ENCODE measurements around the gene NRCAM. TPM values are rescaled to one million over a fixed set of nuclear protein-coding genes. Genes with fewer than 3 reads are reported as not detected.

The NRCAM gene
- total RNA-seq, 1 donor from 2014 or later, result 2.0 TPM

- TF ChIP-seq CTCF (IDR thresholded peaks at IDR 0.05), result no peak
- intact Hi-C loops (cut with DNase I), result no loop called here
- Histone ChIP-seq H3K36me3 (no peaks in the 10 kb centered on the region), H3K9me3 (no peaks in the 10 kb centered on the region), H3K27me3 (peaks cover 4% of the 10 kb centered on the region), H3K4me3 (no peak overlapping the region), H3K27ac (no peak overlapping the region), H3K4me1 (no peaks in the 10 kb centered on the region)
- DNase-seq (no peak), ATAC-seq (no peak)
Measured at GRCh38 chr7:108464743-108465142, 8.5 kb upstream of the NRCAM start.

DNA sequence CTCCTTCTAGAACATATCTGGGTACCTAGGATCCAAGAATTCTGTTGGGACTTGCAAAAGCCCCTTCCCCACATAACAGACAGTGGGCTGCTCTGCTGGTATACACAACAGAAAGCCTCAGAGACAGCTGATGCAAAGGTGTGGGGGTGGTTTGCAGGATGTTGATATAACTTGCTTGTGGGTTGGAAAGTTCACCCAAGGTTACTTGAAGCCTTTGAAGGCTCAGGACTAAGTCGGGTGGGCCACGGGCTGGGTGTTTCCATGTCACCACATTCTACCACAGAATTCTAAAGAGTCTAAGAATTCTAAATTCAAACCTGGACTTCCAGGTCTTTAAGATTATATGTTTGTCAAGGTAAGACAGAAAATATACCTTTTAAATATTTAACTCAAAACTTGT, 7.4 kb upstream of the NRCAM start:
- ATAC-seq, result no peak
- H3K9me3 ChIP-seq, result no peaks in the 10 kb centered on the region
- peaks cover 13% of the 10 kb centered on the region for H3K27me3 ChIP-seq
- no peaks in the 10 kb centered on the region for H3K36me3 ChIP-seq
- no peak overlapping the region for H3K4me3 ChIP-seq
- no peaks in the 10 kb centered on the region for H3K4me1 ChIP-seq
- no peak for TF ChIP-seq CTCF (IDR thresholded peaks at IDR 0.05)
- no peak overlapping the region for H3K27ac ChIP-seq
- intact Hi-C loops (cut with DNase I), result no loop called here
- no peak for DNase-seq

- Histone ChIP-seq H3K27me3 (peaks cover 28% of the 10 kb centered on the region), H3K9me3 (no peaks in the 10 kb centered on the region), H3K27ac (no peak overlapping the region), H3K4me1 (no peaks in the 10 kb centered on the region), H3K36me3 (no peaks in the 10 kb centered on the region), H3K4me3 (no peak overlapping the region)
- ATAC-seq (no peak), DNase-seq (no peak)
- no peak for TF ChIP-seq CTCF (IDR thresholded peaks at IDR 0.05)
- intact Hi-C loops (cut with DNase I), result no loop called here
Measured at GRCh38 chr7:108461840-108462239, 5.6 kb upstream of the NRCAM start.

- intact Hi-C loops (cut with DNase I), result no loop called here
- no peaks in the 10 kb centered on the region for H3K9me3 ChIP-seq
- TF ChIP-seq CTCF (IDR thresholded peaks at IDR 0.05), result no peak
- no peak overlapping the region for H3K27ac ChIP-seq
- H3K4me1 ChIP-seq, result peaks cover 2% of the 10 kb centered on the region
- ATAC-seq (no peak), DNase-seq (no peak)
- no peaks in the 10 kb centered on the region for H3K36me3 ChIP-seq
- no peak overlapping the region for H3K4me3 ChIP-seq
- peaks cover 36% of the 10 kb centered on the region for H3K27me3 ChIP-seq
Measured at GRCh38 chr7:108460964-108461363, 4.7 kb upstream of the NRCAM start.

DNA sequence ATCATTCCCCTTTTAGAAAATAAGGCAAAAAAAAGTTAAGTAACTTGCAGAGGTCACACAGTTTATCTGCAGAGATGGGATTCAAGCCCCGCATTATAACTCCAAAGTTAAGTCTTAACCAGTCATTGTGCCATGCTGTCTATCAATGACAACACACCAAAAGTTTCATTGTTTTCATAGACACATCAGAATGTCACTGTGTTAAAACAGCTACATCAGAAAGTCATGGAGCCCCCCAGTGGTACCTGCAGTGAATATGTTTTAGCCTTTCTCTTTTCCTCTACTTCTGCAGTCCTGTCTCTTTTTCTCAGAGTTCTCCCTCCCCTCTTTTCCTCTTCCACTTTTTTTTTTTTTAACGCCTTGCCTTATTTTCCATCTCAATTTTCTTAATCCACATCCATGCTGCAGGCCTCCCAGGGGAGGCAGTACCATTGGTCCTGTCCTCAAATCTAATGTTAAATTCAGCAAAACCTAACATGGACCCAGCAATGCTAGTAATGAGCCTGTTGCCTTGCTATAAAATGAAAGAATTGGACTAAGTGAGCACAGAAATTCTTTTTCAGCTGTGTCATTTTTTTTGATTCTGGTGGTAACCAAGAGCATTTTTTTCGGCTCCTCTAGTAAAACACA, 3.8 kb upstream of the NRCAM start:
- peaks cover 46% of the 10 kb centered on the region for H3K27me3 ChIP-seq
- H3K9me3 ChIP-seq, result no peaks in the 10 kb centered on the region
- no peak overlapping the region for H3K27ac ChIP-seq
- TF ChIP-seq CTCF (IDR thresholded peaks at IDR 0.05), result peak; percentile 44
- peaks cover 11% of the 10 kb centered on the region for H3K4me1 ChIP-seq
- no peak for DNase-seq
- no peak for ATAC-seq
- no peak overlapping the region for H3K4me3 ChIP-seq
- no peaks in the 10 kb centered on the region for H3K36me3 ChIP-seq
- intact Hi-C loops (cut with DNase I), result no loop called here

- Histone ChIP-seq H3K9me3 (no peaks in the 10 kb centered on the region), H3K27ac (no peak overlapping the region), H3K4me1 (peaks cover 12% of the 10 kb centered on the region), H3K4me3 (no peak overlapping the region), H3K27me3 (peaks cover 63% of the 10 kb centered on the region), H3K36me3 (no peaks in the 10 kb centered on the region)
- TF ChIP-seq CTCF (IDR thresholded peaks at IDR 0.05), result no peak
- ATAC-seq (no peak), DNase-seq (no peak)
- intact Hi-C loops (cut with DNase I), result no loop called here
Measured at GRCh38 chr7:108457871-108458270, 1.6 kb upstream of the NRCAM start.

Data from upper lobe of right lung (tissue), 1 donor.